Neural cell (in vitro differentiated cells): ENCODE results near the gene PCGF3. TPM values are rescaled to one million over a fixed set of nuclear protein-coding genes. Genes with fewer than 3 reads are reported as not detected.

Source experiments
- H2AFZ ChIP-seq: fragments of 200-600, 300-800 bp; sonication (generic), shearing (Covaris generic); 2 replicates; pipeline ENCODE4 v1.6.0; 2014; ENCODE audit warnings: low read depth, mild to moderate bottlenecking, antibody characterized with exemption, low read length, moderate library complexity
- H3F3A ChIP-seq: fragments of 200-600 bp; shearing (Covaris generic); 2 replicates; pipeline ENCODE4 v1.6.1; 2016; ENCODE audit warnings: mild to moderate bottlenecking, moderate library complexity, mixed read lengths, antibody characterized with exemption, low read length; ENCODE audit not compliant: insufficient read depth, poor library complexity, severe bottlenecking
- H3K27ac ChIP-seq: fragments of 200-600, 300-800 bp; sonication (generic), shearing (Covaris generic); 2 replicates; pipeline ENCODE4 v1.5.1; 2014; ENCODE audit warnings: mild to moderate bottlenecking, low read length, moderate library complexity
- H3K27me3 ChIP-seq: fragments of 300-800, 200-600 bp; sonication (generic), shearing (Covaris generic); 2 replicates; pipeline ENCODE4 v1.6.0; 2014; ENCODE audit warnings: mild to moderate bottlenecking, low read depth, low read length, moderate library complexity; ENCODE audit not compliant: insufficient read depth
- H3K36me3 ChIP-seq: fragments of 300-800, 200-600 bp; sonication (generic), shearing (Covaris generic); 2 replicates; pipeline ENCODE4 v1.5.1; 2014; ENCODE audit warnings: mild to moderate bottlenecking, antibody characterized with exemption, low read length, moderate library complexity; ENCODE audit not compliant: insufficient read depth
- H3K4me2 ChIP-seq: fragments of 300-800, 200-600 bp; sonication (generic), shearing (Covaris generic); 2 replicates; pipeline ENCODE4 v1.6.0; 2014; ENCODE audit warnings: mild to moderate bottlenecking, low read length
- H3K4me3 ChIP-seq: fragments of 300-800, 200-600 bp; sonication (generic), shearing (Covaris generic); 2 replicates; pipeline ENCODE4 v1.5.1; 2014; ENCODE audit warnings: mild to moderate bottlenecking, low read length, moderate library complexity
- H3K79me2 ChIP-seq: fragments of 200-600 bp; shearing (Covaris generic); replicated peaks from 2 replicates; pipeline ENCODE4 v1.6.0; 2014; ENCODE audit warnings: mild to moderate bottlenecking, low read length, moderate library complexity; ENCODE audit not compliant: insufficient read depth
- H3K9ac ChIP-seq: fragments of 300-800, 200-600 bp; sonication (generic), shearing (Covaris generic); 2 replicates; pipeline ENCODE4 v1.6.1; 2016; ENCODE audit warnings: mild to moderate bottlenecking, low read length, mixed read lengths
- H3K9me2 ChIP-seq: fragments of 200-600 bp; shearing (Covaris generic); 2 replicates; pipeline ENCODE4 v1.6.1; 2016; ENCODE audit warnings: mild to moderate bottlenecking, low read length, mixed read lengths; ENCODE audit not compliant: insufficient read depth
- H3K9me3 ChIP-seq: fragments of 200-600, 300-800 bp; sonication (generic), shearing (Covaris generic); 2 replicates; pipeline ENCODE4 v1.6.1; 2016; ENCODE audit warnings: mild to moderate bottlenecking, mixed run types, low read length, moderate library complexity, mixed read lengths
- H4K20me1 ChIP-seq: fragments of 200-600 bp; shearing (Covaris generic); 2 replicates; pipeline ENCODE4 v1.6.1; 2016; ENCODE audit warnings: mild to moderate bottlenecking, mixed run types; ENCODE audit not compliant: insufficient read depth
- CTCF ChIP-seq: fragments of 450-650 bp; IDR thresholded peaks from 2 replicates; pipeline ENCODE4 v1.5.1; 2014; ENCODE audit warnings: antibody characterized with exemption, mild to moderate bottlenecking, moderate library complexity; ENCODE audit not compliant: poor library complexity, severe bottlenecking
- EP300 ChIP-seq: fragments of 450-650 bp; conservative IDR thresholded peaks from 2 replicates; pipeline ENCODE4 v1.6.1; 2014; ENCODE audit warnings: antibody characterized with exemption, mild to moderate bottlenecking, moderate library complexity; ENCODE audit not compliant: poor library complexity, severe bottlenecking
- EZH2 ChIP-seq: fragments of 200-600, 300-800 bp; shearing (Covaris generic), sonication (generic); IDR thresholded peaks from 2 replicates; pipeline ENCODE4 v1.6.1; 2014; ENCODE audit warnings: antibody characterized with exemption, low read length, borderline replicate concordance, mild to moderate bottlenecking; ENCODE audit not compliant: insufficient read depth, poor library complexity, severe bottlenecking
- MXI1 ChIP-seq: fragments of 450-650 bp; conservative IDR thresholded peaks from 2 replicates; pipeline ENCODE4 v1.6.1; 2014; ENCODE audit warnings: antibody characterized with exemption, mild to moderate bottlenecking; ENCODE audit not compliant: poor library complexity, severe bottlenecking
- POLR2AphosphoS5 ChIP-seq: IDR thresholded peaks from 2 replicates; pipeline ENCODE4 v1.6.1; 2012
- RAD21 ChIP-seq: fragments of 450-650 bp; conservative IDR thresholded peaks from 2 replicates; pipeline ENCODE4 v1.6.1; 2014; ENCODE audit warnings: antibody characterized with exemption, mild to moderate bottlenecking, moderate library complexity
- REST ChIP-seq: IDR thresholded peaks from 2 replicates; pipeline ENCODE4 v1.6.1; 2012; ENCODE audit warnings: borderline replicate concordance
- SMC3 ChIP-seq: fragments of 450-650 bp; conservative IDR thresholded peaks from 2 replicates; pipeline ENCODE4 v1.6.1; 2014; ENCODE audit warnings: antibody characterized with exemption, mild to moderate bottlenecking, moderate library complexity; ENCODE audit not compliant: poor library complexity
- TAF1 ChIP-seq: IDR thresholded peaks from 2 replicates; pipeline ENCODE4 v1.6.1; 2012; ENCODE audit warnings: low read depth
- polyA plus RNA-seq: library from polyadenylated mRNA; depleted of rRNA; stranded (reverse); fragments of >200 nt; gene quantifications from 2 replicates; pipeline ENCODE4 v1.2.3, GENCODE V29; 2014

Gene PCGF3
- polyA plus RNA-seq, 1 donor from 2014 or later, result 117 TPM

GRCh38 chr4:807792-808191, 102.2 kb downstream of the PCGF3 start:
- H3K9ac ChIP-seq, result no peak overlapping the region
- peaks cover 6% of the 10 kb centered on the region for H3K36me3 ChIP-seq
- no peaks in the 10 kb centered on the region for H3K79me2 ChIP-seq
- H4K20me1 ChIP-seq, result no peaks in the 10 kb centered on the region
- H2AFZ ChIP-seq, result no peak overlapping the region
- H3K9me3 ChIP-seq, result peaks cover 17% of the 10 kb centered on the region
- H3K27ac ChIP-seq, result no peak overlapping the region
- H3K9me2 ChIP-seq, result no peaks in the 10 kb centered on the region
- no peak overlapping the region for H3K4me3 ChIP-seq
- H3F3A ChIP-seq, result no peaks in the 10 kb centered on the region
- TF ChIP-seq EP300, result no peak
- no peak for TF ChIP-seq RAD21
- no peak for TF ChIP-seq CTCF
- no peak for TF ChIP-seq REST
- no peak for TF ChIP-seq POLR2AphosphoS5
- no peak for TF ChIP-seq TAF1
- TF ChIP-seq SMC3, result no peak
- TF ChIP-seq EZH2, result no peak
- no peak for TF ChIP-seq MXI1
- no peak overlapping the region for H3K4me2 ChIP-seq
- no peaks in the 10 kb centered on the region for H3K27me3 ChIP-seq

GRCh38 chr4:808860-809570, 103.4 kb downstream of the PCGF3 start:
- Histone ChIP-seq H3F3A (no peaks in the 10 kb centered on the region), H3K9ac (no peak overlapping the region), H2AFZ (no peak overlapping the region), H3K9me3 (peaks cover 14% of the 10 kb centered on the region), H4K20me1 (no peaks in the 10 kb centered on the region), H3K4me3 (no peak overlapping the region), H3K4me2 (no peak overlapping the region), H3K9me2 (no peaks in the 10 kb centered on the region), H3K79me2 (no peaks in the 10 kb centered on the region), H3K27ac (no peak overlapping the region), H3K27me3 (no peaks in the 10 kb centered on the region), H3K36me3 (peaks cover 2% of the 10 kb centered on the region)
- TF ChIP-seq POLR2AphosphoS5 (no peak), RAD21 (no peak), TAF1 (no peak)
